GF-D8 (cell line): ENCODE results near the gene GRIK4.
"Not testable (repeated sequence)": the region's sequence is repeated elsewhere in the genome, so short reads cannot be mapped to it uniquely, and the experiment has no call there.

Experiments used
- DNase-seq: peaks from one replicate; lab custom pipeline; 2025; lab: John Stamatoyannopoulos, UW

Gene GRIK4

DNA sequence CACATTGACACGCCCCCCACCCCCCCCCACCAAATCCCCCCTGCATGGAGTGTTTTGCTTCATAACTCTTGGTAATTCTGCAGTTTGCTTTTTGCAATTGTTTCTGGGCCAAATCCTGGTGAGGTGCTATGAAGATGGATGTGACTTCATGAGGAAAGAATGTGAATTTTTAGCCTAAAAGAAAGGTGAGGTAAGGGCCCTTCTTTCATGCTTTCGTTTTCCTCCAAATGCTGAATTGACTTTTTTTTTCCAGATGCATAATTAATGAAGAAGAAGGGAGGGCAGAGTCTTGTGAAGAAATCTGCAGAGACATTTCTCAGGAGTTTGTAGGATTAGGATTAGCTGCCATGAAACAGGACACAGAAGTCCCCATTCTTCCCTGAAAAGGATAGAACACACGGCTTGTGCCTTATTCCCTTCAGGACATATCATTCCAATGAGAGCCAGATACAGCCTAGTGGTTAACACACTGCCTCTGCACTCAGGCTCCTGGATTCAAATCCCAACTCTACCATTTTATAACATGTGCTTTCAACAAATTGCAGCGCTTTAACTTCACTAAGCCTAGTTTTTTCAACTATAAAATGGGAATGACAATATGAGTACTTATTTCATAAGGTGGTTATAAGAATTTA, 492.8 kb downstream of the GRIK4 start:
- DNase-seq = no peak

DNA sequence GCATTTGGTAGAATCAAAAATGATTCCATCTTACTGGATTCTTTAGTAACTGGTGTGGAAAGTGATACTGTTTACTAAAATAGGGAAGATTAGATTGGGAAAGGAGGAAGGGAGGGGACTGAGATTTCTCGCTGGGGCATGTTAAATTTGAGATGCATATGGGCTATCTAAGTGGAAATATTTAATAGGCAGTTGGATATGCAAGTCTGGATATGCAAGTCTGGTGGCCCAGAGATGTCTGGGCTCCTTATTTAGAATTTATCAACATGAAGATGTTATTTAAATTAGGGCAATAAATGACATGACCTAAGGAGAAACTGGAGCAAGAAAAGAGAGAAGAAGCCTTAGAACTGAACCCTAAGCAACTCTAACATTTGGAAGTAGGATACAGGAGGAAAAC, 495.4 kb downstream of the GRIK4 start:
- DNase-seq = no peak

DNA sequence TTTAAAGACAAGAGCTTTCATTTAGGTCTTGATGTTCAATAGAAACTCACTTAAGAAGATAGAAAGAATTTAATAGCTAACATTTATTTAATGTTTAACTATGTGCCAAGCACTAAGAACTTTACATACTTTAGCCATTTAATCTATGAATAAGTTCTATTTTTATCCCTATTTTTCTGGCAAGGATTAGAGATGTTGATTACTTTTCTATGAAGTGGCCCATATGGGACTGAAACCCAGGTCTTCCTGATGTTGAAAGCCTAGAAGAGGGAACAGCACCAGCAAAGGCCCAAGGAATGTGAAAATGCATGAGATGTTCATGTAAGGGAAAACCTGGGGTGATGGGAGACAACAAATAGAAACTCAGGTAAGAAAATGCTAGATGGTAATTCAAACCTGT, 497.0 kb downstream of the GRIK4 start:
- DNase-seq = no peak

DNA sequence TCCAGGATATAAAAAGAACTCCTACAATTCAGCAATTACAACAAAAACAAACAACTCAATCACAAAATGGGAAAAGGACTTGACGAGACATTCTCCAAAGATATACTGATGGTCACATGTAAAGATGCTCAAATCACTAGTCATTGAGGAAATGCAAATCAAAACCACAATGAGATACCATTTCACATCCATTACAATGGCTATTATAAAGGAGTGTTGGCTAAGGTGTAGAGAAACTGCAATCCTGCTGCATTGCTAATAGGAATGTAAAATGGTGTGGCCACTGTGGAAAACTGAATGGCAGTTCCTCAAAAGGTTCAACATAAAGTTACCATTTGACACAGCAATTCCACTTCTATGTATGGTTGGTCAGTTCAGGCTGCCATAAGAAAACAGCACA, 500.5 kb downstream of the GRIK4 start:
- no peak for DNase-seq

DNA sequence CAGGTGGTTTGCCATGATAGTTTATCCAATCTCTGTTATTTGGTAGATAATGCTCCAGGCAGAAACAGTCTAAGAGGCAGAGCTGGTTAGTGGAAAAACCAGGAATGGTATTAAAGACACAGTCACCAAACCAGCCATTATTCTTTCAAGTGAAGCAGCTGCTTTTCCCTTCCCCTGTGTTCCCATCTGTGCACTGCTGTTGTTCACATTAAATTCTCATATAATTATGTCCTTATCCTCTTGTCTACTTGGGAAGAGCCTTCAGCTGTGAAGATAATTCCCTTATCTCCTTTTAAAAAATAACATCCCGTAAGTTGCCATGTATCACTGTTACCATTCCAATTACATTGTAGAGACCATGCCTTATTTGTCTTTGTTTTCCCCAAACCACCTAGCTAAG, 507.2 kb downstream of the GRIK4 start:
- DNase-seq = no peak

DNA sequence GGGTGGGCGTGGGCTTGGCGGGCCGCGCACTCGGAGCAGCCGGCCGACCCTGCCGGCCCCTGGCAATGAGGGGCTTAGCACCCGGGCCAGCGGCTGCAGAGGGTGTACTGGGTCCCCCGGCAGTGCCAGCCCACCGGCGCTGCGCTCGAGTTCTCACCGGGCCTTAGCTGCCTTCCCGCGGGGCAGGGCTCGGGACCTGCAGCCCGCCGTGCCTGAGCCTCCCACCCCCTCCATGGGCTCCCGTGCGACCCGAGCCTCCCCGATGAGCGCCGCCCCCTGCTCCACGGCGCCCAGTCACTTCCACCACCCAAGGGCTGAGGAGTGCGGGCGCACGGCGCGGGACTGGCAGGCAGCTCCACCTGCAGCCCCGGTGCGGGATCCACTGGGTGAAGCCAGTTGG, 510.2 kb downstream of the GRIK4 start:
- DNase-seq = not testable (repeated sequence)

DNA sequence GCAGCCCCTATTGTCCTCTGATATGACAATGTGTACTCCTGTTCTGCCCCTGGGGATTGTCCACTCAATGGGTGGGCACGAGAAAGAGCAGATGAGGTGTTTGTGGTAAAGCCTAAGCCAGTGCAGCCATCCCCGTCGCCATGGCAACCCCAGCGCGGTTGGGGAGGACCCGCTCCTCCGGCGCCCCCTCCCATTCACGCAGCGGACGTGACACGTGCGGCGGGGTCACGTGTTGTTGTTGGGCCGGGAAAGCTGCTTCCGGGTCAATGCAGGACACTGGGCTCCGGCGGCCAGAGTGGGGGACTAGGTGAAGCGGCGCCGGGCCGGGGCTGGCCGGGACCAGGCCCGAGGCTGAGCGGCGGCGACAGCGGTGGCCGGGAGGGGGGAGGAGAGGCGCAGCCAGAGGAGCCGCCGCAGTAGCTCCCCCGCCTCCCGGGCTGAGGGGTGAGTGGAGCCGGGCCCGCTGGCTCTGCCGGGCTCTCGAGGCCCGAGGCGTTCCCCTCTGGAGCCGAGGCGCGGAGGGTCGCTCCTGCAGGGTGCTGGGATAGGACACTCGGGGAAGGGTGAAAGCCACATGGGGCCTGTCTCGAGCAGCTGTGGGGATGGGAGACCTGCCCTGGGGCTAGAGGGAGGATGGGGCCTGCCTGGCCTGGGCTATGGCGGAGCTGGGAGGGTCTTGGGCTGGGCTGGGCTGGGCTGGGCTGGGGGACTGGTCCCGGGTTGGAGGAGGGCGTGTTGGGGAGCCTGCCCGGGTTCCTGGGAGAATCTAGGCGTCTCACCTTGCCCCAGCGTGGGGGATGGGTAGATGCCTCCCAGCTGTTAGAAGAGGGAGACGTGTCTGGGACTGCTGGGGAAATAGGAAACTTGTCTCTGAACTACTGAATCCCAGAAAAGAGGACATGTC, 512.6 kb downstream of the GRIK4 start, which contains the start of gene TBCEL:
TSS of gene TBCEL (plus strand) at position 255 of the 904 bp plus-strand sequence. CDS start 21,589 bp downstream, outside the sequence.
- peak; percentile 79 for DNase-seq

DNA sequence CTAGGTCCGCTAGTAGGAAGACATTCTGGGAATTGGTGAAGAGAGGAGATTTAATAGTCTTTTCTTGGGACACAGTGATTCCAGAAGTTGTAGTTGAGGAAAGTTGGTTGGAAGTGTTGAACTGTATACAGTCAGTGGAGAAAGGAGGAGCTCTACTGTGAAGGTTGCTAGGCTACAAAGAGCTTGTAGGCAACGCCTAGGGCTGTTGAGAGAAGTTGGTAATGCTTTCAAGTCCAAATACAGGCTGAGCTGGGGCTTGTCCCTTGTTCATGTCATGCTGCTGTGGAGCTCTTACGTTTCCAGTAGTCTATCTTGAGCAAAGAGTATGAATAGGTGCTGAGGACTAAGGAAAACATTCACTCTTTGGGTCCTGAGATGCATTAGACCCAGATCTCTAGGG, 513.4 kb downstream of the GRIK4 start:
- no peak for DNase-seq

DNA sequence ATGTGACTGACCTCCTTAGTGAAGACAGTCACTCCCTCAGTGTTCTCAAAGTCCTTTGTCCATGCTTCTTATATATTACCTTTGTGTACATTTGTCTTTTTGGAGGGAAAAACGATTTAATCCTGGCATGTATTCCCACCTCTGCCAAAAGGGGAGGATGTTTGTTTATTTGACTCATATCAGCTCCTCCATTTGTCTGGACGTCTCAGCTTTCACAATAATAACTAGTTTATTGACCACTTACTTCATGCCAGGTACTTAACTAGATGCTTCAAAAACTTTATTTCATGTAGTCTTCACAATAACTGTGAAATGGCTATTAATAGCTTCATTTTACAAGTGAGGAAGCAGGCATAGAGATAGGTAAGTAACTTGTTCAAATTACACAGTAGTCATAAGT, 517.6 kb downstream of the GRIK4 start:
- no peak for DNase-seq

DNA sequence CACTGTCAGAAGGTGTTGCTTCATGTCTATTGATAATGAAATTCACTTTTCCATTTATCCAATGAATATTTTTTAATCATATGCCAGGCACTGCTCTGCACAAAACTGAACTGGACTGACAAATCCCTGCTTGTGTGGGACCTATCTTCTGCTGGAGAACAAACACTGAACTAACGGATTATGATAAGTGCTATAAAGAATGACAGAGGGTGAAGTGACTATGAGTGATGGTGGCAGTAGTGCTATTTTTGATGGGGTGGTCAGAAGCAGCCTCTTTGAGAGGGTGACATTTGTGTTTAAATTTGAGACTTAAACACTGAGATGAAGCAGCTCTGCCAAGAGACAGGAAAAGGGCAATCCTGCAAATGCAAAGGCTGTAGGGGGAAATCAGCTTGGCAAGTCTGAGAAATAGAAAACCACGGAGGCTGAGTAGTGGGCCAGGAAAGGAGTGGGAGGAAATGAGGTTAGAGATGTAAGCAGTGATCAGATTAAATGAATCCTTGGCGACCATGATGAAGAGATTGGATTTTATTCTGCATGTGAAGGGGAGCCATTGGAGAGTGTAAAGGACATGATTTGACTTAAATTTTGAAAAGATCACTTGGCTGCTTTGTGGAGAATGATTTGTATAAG, 518.4 kb downstream of the GRIK4 start:
- no peak for DNase-seq

DNA sequence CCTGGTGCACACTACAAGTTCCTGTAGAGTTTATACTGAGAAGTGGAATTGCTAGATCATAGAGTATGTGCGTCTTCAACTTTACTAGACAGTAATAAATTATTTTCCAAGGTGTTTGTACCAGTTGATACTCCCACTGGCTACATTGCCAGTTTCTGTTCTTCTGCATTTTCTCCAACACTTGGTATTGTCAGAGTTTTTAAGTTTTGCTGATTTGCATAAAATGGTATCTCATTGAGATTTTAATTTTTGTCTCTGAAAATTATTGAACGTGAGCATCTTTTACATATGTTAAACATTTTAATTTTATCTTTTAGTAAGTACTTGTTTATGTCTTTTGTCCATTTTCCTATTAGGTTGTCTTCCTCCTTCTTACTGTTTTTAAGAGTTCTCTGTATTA, 519.6 kb downstream of the GRIK4 start:
- DNase-seq = no peak

DNA sequence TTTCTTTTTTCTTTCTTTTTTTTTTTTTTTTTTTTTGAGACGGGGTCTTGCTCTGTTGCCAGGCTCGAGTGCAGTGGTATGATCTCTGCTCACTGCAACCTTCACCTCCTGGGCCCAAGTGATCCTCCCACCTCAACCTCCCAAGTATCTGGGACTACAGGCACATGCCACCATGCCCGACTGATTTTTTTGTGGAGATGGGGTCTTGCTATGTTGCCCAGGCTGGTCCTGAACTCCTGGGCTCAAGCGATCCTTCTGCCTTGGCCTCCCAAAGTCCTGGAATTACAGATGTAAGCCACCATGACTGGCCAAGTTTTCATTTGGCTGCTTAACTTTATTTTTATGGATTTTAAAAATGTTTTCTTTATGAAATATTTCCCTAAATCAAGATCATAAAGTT, 520.1 kb downstream of the GRIK4 start:
- not testable (repeated sequence) for DNase-seq

DNA sequence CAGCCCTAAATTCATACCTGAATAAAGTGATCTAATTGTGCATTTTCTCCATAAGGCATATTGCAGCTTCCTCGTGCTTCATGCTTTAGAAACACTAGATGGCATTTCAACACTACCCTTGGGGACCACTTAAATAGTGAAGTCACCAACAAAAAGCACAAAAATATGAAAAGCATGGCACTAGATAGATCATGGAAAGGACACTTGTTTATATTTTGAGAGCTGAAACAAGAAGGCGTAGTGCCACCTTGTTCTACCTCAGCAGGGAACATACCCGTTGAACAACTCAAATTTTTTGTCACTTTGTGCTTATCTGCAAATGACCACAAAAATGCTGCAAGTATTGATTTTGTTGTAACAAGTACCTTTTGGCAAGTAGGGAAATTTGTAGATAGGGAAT, 521.0 kb downstream of the GRIK4 start:
- peak; percentile 39 for DNase-seq

DNA sequence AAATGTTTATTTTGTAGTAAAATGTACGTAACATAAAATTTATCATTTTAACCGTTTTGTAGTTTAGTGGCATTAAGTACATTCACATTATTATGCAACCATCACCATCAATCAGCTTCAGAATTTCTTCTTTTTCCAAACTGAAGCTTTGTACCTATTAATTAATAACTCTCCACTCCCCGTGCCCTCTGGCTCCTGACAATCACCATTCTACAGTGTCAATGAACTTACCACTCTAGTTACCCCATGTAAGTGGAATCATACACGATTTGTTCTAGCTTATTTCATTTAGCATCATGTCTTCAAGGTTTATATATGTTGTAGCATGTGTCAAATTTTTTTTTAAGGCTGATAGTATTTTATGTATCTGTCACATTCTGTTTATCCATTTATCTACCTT, 522.1 kb downstream of the GRIK4 start:
- DNase-seq = no peak

DNA sequence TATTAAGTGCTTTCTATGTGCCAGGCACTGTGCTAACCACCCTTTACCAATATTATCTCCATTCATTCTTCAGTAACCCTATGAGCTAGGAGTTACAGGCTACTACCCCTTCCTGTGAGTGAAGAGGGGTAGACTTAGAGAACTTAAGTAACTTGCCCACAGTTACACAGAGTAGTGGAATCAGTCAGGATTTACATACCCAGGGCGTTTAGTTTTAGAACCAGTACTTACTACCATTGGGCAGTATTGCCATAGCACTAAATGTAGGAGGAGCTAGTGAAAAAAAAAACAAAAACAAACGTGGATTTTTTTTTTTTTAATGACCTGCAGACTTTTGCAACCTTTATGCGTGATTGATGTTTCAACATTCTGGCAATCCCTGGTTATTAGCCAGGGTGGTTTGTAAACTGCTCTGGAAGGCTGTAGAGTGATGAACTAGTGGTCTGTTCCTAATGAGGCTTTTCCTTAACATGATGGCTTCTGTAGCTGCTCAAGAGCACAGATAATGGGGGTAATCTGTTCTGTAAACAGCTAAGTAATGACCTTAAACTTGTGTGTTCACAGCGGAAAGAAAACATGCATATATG, 523.7 kb downstream of the GRIK4 start:
- no peak for DNase-seq

DNA sequence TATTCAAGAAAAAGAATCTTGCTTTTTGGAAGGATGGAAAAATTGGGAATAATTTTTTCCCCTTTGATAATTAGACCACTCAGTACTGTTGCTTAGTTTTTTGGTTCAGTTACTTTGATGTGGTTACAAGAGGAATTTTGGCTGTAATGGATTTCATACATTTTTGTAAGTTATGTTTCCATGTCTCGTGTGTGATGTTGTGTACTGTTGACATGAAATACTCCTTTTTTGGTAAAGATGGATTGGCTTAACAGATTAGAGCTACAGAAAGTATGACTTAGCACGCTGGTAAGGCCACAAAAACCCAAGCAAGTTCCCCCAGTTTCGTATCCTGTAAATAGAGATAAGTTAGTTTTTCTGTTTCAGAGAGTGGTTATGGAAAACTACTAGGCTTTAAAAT, 524.2 kb downstream of the GRIK4 start:
- no peak for DNase-seq

DNA sequence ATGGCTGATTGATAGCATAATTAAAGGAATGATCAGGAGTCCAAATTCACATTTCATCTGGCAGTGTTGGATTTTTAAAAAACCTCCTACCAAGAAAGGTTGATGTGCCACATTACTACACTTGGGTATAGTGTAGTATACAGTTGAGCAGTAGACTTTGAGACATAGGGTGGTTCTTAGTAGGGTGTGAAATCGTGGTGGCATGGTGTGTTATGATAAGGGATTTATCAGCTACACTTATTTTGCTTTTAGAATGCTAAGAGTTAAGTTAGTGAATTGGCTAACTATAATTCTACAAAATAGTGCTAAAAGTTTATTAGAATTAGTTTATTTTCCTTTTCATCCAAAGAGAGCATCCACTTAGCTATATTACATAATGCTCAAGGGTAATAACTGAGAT, 525.5 kb downstream of the GRIK4 start:
- DNase-seq = no peak
